22Rv1 (cell line): Measurements from ENCODE around the gene VGLL4.

Experiments used
- CTCF ChIP-seq: fragments of 450-650 bp; IDR thresholded peaks from 2 replicates; pipeline ENCODE4 v1.5.1; 2017; ENCODE audit warnings: mild to moderate bottlenecking
- ZFX ChIP-seq: fragments of 450-650 bp; IDR thresholded peaks from 2 replicates; pipeline ENCODE4 v1.6.1; 2017; ENCODE audit warnings: antibody characterized with exemption, borderline replicate concordance

- no peak for TF ChIP-seq CTCF
- TF ChIP-seq ZFX, result no peak
These were observed 85.7 kb downstream of the VGLL4 start for GRCh38 chr3:11558002-11558401.
